GM19043 (cell line): Measurements from ENCODE around the gene ZNF414.
"Not testable (repeated sequence)": the region's sequence is repeated elsewhere in the genome, so short reads cannot be mapped to it uniquely, and the experiment has no call there.

ENCODE experiments used
- ATAC-seq: cut with Tn5 transposase; IDR thresholded peaks from one replicate; pipeline ENCODE4 v1.9.1; 2021; ENCODE audit warnings: low read depth; ENCODE audit not compliant: unreplicated experiment

ZNF414 gene

GRCh38 chr19:8519388-8519787, 5.4 kb upstream of the ZNF414 start:
- no peak for ATAC-seq

- no peak for ATAC-seq
Observed at GRCh38 chr19:8518536-8518935, 4.6 kb upstream of the ZNF414 start.

GRCh38 chr19:8517551-8518442, 3.8 kb upstream of the ZNF414 start:
- ATAC-seq: no peak

GRCh38 chr19:8515317-8515716, 1.4 kb upstream of the ZNF414 start:
- ATAC-seq: no peak

- not testable (repeated sequence) for ATAC-seq
Observed at GRCh38 chr19:8514505-8515009, 590 bp upstream of the ZNF414 start.

- ATAC-seq: no peak
Observed at GRCh38 chr19:8513036-8513686, 806 bp downstream of the ZNF414 start.

- ATAC-seq: no peak
Observed at GRCh38 chr19:8512115-8512967, 1.6 kb downstream of the ZNF414 start.

GRCh38 chr19:8511573-8512101, 2.3 kb downstream of the ZNF414 start:
- ATAC-seq: no peak

GRCh38 chr19:8510589-8511115, 3.3 kb downstream of the ZNF414 start:
- ATAC-seq: no peak

- no peak for ATAC-seq
Observed at GRCh38 chr19:8506402-8506957, 7.5 kb downstream of the ZNF414 start.

- no peak for ATAC-seq
Observed at GRCh38 chr19:8505680-8506401, 8.1 kb downstream of the ZNF414 start.

GRCh38 chr19:8504919-8505318, 9.0 kb downstream of the ZNF414 start:
- ATAC-seq: no peak

GRCh38 chr19:8504171-8504570, 9.8 kb downstream of the ZNF414 start:
- no peak for ATAC-seq

- no peak for ATAC-seq
Observed at GRCh38 chr19:8503510-8503909, 10.5 kb downstream of the ZNF414 start.

GRCh38 chr19:8501981-8502380, 12.0 kb downstream of the ZNF414 start:
- ATAC-seq: no peak

- ATAC-seq: no peak
Observed at GRCh38 chr19:8501516-8501915, 12.5 kb downstream of the ZNF414 start.

GRCh38 chr19:8500158-8500557, 13.8 kb downstream of the ZNF414 start:
- no peak for ATAC-seq

- ATAC-seq: no peak
Observed at GRCh38 chr19:8499048-8499833, 14.7 kb downstream of the ZNF414 start.

GRCh38 chr19:8498295-8498694, 15.7 kb downstream of the ZNF414 start:
- ATAC-seq: no peak
